GM21381 (cell line): ENCODE results near the gene TTF1.

Source experiments
- ATAC-seq: cut with Tn5 transposase; IDR thresholded peaks from one replicate; pipeline ENCODE4 v1.9.1; 2021; ENCODE audit warnings: mild to moderate bottlenecking, moderate library complexity; ENCODE audit not compliant: unreplicated experiment

The TTF1 gene

GRCh38 chr9:132369421-132369820 is 37.2 kb downstream of the TTF1 start:
- ATAC-seq: no peak

GRCh38 chr9:132367613-132368313 is 38.9 kb downstream of the TTF1 start:
- ATAC-seq: no peak

GRCh38 chr9:132366481-132366880 is 40.2 kb downstream of the TTF1 start:
- no peak for ATAC-seq

GRCh38 chr9:132365986-132366385 is 40.7 kb downstream of the TTF1 start:
- no peak for ATAC-seq

GRCh38 chr9:132364068-132364467 is 42.6 kb downstream of the TTF1 start:
- ATAC-seq: no peak

- no peak for ATAC-seq
These were observed 48.9 kb downstream of the TTF1 start for GRCh38 chr9:132357764-132358163.

GRCh38 chr9:132356324-132356924 is 50.2 kb downstream of the TTF1 start:
- ATAC-seq: no peak

- peak; percentile 85 for ATAC-seq
These were observed 51.8 kb downstream of the TTF1 start, which contains the start of gene SETX for GRCh38 chr9:132354637-132355355. Gene SETX, minus strand, starts transcription at chr9:132354986. Its CDS starts 5,558 bp downstream, at chr9:132349428.

- no peak for ATAC-seq
These were observed 55.1 kb downstream of the TTF1 start for GRCh38 chr9:132351404-132352045.

GRCh38 chr9:132350861-132351315 is 55.8 kb downstream of the TTF1 start:
- no peak for ATAC-seq

GRCh38 chr9:132348676-132349075 is 58.0 kb downstream of the TTF1 start:
- no peak for ATAC-seq

- ATAC-seq: no peak
These were observed 60.5 kb downstream of the TTF1 start for GRCh38 chr9:132346177-132346576.

- no peak for ATAC-seq
These were observed 65.3 kb downstream of the TTF1 start for GRCh38 chr9:132341177-132341840.

- no peak for ATAC-seq
These were observed 72.3 kb downstream of the TTF1 start for GRCh38 chr9:132334364-132334763.

- no peak for ATAC-seq
These were observed 73.1 kb downstream of the TTF1 start for GRCh38 chr9:132333556-132333955.

GRCh38 chr9:132328580-132328979 is 78.1 kb downstream of the TTF1 start:
- ATAC-seq: no peak

GRCh38 chr9:132327537-132327936 is 79.1 kb downstream of the TTF1 start:
- no peak for ATAC-seq
